HepG2 (cell line): Measurements from ENCODE around the gene LRRC73. TPM values are rescaled to one million over a fixed set of nuclear protein-coding genes. Genes with fewer than 3 reads are reported as not detected.

Experiments used
- AGO1 ChIP-seq: fragments of 200-400 bp; formaldehyde crosslinking; IDR thresholded peaks from 2 replicates; pipeline ENCODE4 v1.6.1; 2017; ENCODE audit warnings: mild to moderate bottlenecking, low read depth, low read length, moderate library complexity; ENCODE audit not compliant: poor library complexity, severe bottlenecking
- CCAR2 ChIP-seq: fragments of 200-400 bp; formaldehyde crosslinking; optimal IDR thresholded peaks from 2 replicates; pipeline ENCODE3; 2018; ENCODE audit warnings: low read depth, mild to moderate bottlenecking, low read length, moderate library complexity
- HMGA1 ChIP-seq: sonication (generic); formaldehyde crosslinking; conservative IDR thresholded peaks from 2 replicates; pipeline ENCODE4 v1.4.0; 2020; ENCODE audit warnings: missing genetic modification reagents
- MYPOP ChIP-seq: sonication (generic); formaldehyde crosslinking; IDR thresholded peaks from 2 replicates; pipeline ENCODE4 v1.8.1; 2023; ENCODE audit warnings: mild to moderate bottlenecking, moderate library complexity, missing genetic modification reagents
- PREB ChIP-seq: sonication (generic); formaldehyde crosslinking; IDR thresholded peaks from 2 replicates; pipeline ENCODE4 v1.4.0; 2020; ENCODE audit warnings: missing genetic modification reagents
- SP4 ChIP-seq: sonication (generic); formaldehyde crosslinking; IDR thresholded peaks from 2 replicates; pipeline ENCODE4 v1.8.1; 2023; ENCODE audit warnings: mild to moderate bottlenecking, missing genetic modification reagents
- ZBTB10 ChIP-seq: sonication (generic); formaldehyde crosslinking; IDR thresholded peaks from 2 replicates; pipeline ENCODE4 v1.4.0; 2020; ENCODE audit warnings: missing genetic modification reagents, borderline replicate concordance
- ZBTB25 ChIP-seq: IDR thresholded peaks from 2 replicates; pipeline ENCODE4 v1.6.1; 2018; ENCODE audit warnings: missing genetic modification reagents
- ZHX1 ChIP-seq: sonication (generic); formaldehyde crosslinking; IDR thresholded peaks from 2 replicates; pipeline ENCODE4 v1.8.1; 2022; ENCODE audit warnings: low read depth, mild to moderate bottlenecking, missing genetic modification reagents
- ZNF275 ChIP-seq: sonication (generic); formaldehyde crosslinking; IDR thresholded peaks from 2 replicates; pipeline ENCODE4 v1.8.0; 2022; ENCODE audit warnings: missing genetic modification reagents, mild to moderate bottlenecking, inconsistent platforms, borderline replicate concordance
- ZNF460 ChIP-seq: sonication (generic); formaldehyde crosslinking; IDR thresholded peaks from 2 replicates; pipeline ENCODE4 v1.5.1; 2020; ENCODE audit warnings: missing genetic modification reagents, mild to moderate bottlenecking, borderline replicate concordance
- ZNF574 ChIP-seq: sonication (generic); formaldehyde crosslinking; IDR thresholded peaks from 2 replicates; pipeline ENCODE4 v1.4.0; 2020; ENCODE audit warnings: missing genetic modification reagents
- ZNF678 ChIP-seq: sonication (generic); formaldehyde crosslinking; IDR thresholded peaks from 2 replicates; pipeline ENCODE4 v1.4.0; 2020; ENCODE audit warnings: mild to moderate bottlenecking, missing genetic modification reagents
- polyA plus RNA-seq, 8 experiments: library from polyadenylated mRNA; depleted of rRNA in 3 of 8; stranded (reverse) in 7 of 8; unstranded in 1 of 8; fragments of >200 nt; fragmentation: Illumina TruSeq in 4 of 8; extraction: Trizol in 4 of 8; gene quantifications; 2 replicates each; pipeline versions ENCODE4 v1.2.1 to v1.2.3, GENCODE V29; 2011 to 2016; ENCODE audit warnings: low read depth in 4 of 8, missing spikeins in 1 of 8, mixed read lengths in 1 of 8; ENCODE audit not compliant: insufficient read depth in 1 of 8
- total RNA-seq, 5 experiments: library from RNA; depleted of rRNA; stranded (reverse); fragments of >200 nt; fragmentation: Illumina TruSeq; extraction: Trizol; gene quantifications; 2 replicates each; pipeline ENCODE4 v1.2.3, GENCODE V29; 2016; ENCODE audit warnings: low read depth in 1 of 5

The LRRC73 gene
- total and polyA plus RNA-seq, 2 of the 13 experiments (the other 11 are each of a cell fraction or from before 2014, with no cell fraction given) = 0.11 to 0.12 TPM

- TF ChIP-seq ZNF460 (CRISPR knock-in tag) (no peak), ZBTB10 (CRISPR knock-in tag) (peak; percentile 52; the same call in 1 of the 2 replicates), MYPOP (no peak), ZBTB25 (CRISPR knock-in tag) (no peak), HMGA1 (no peak), CCAR2 (no peak), ZNF275 (no peak), ZHX1 (CRISPR knock-in tag) (peak; percentile 75; the same call in 1 of the 2 replicates), ZNF574 (CRISPR knock-in tag) (peak; percentile 66), AGO1 (peak; percentile 67), SP4 (CRISPR knock-in tag) (peak; percentile 71), PREB (no peak), ZNF678 (CRISPR knock-in tag) (0 out of 2 replicates have a peak, but pooled peaks have one; percentile 45)
These were observed 32.7 kb downstream of the LRRC73 start, which contains the start of gene TJAP1 (continued) for GRCh38 chr6:43477235-43478007.
